Hematopoietic multipotent progenitor cell treated with erythropoietin and hydrocortisone succinate and interleukin-3 and kit ligand, for 6 days (in vitro differentiated cells): ENCODE data around the gene INPPL1.
"Not testable (repeated sequence)": the region's sequence is repeated elsewhere in the genome, so short reads cannot be mapped to it uniquely, and the experiment has no call there.

ENCODE experiments used
- DNase-seq: peaks from one replicate; pipeline ENCODE4 v3.0.0-alpha.2; 2015

INPPL1 gene

GRCh38 chr11:72224564-72225410 lies at the start of gene INPPL1:
INPPL1 (plus strand) TSS chr11:72224767; CDS start chr11:72224985, 218 bp downstream.
- peak; percentile 60 for DNase-seq

GRCh38 chr11:72177656-72178055 lies 46.9 kb upstream of the INPPL1 start:
- DNase-seq, result no peak

- no peak for DNase-seq
These were observed 45.3 kb upstream of the INPPL1 start for GRCh38 chr11:72179049-72179803.

GRCh38 chr11:72179804-72180396 lies 44.7 kb upstream of the INPPL1 start:
- no peak for DNase-seq

- not testable (repeated sequence) for DNase-seq
These were observed 43.5 kb upstream of the INPPL1 start for GRCh38 chr11:72180892-72181552.

GRCh38 chr11:72181553-72181958 lies 43.0 kb upstream of the INPPL1 start:
- peak; percentile 55 for DNase-seq

GRCh38 chr11:72188267-72188666 lies 36.3 kb upstream of the INPPL1 start:
- no peak for DNase-seq

- no peak for DNase-seq
These were observed 34.9 kb upstream of the INPPL1 start for GRCh38 chr11:72189455-72190250.

GRCh38 chr11:72190631-72191071 lies 33.9 kb upstream of the INPPL1 start:
- no peak for DNase-seq

- DNase-seq, result no peak
These were observed 32.6 kb upstream of the INPPL1 start, which contains the start of gene FOLR1 for GRCh38 chr11:72191961-72192381. FOLR1 (plus strand) TSS chr11:72192140; CDS start chr11:72192174, 34 bp downstream.

GRCh38 chr11:72195518-72196270 lies 28.9 kb upstream of the INPPL1 start:
- no peak for DNase-seq

GRCh38 chr11:72201445-72201844 lies 23.1 kb upstream of the INPPL1 start:
- DNase-seq, result not testable (repeated sequence)

GRCh38 chr11:72202571-72202970 lies 22.0 kb upstream of the INPPL1 start:
- no peak for DNase-seq

- DNase-seq, result no peak
These were observed 21.4 kb upstream of the INPPL1 start for GRCh38 chr11:72203163-72203562.

- no peak for DNase-seq
These were observed 19.7 kb upstream of the INPPL1 start for GRCh38 chr11:72204886-72205285.

GRCh38 chr11:72206794-72207193 lies 17.8 kb upstream of the INPPL1 start:
- not testable (repeated sequence) for DNase-seq

- DNase-seq, result no peak
These were observed 16.3 kb upstream of the INPPL1 start for GRCh38 chr11:72208281-72208680.

GRCh38 chr11:72209101-72209500 lies 15.5 kb upstream of the INPPL1 start:
- DNase-seq, result peak; percentile 29

GRCh38 chr11:72216638-72217037 lies 7.9 kb upstream of the INPPL1 start, which contains the start of gene FOLR2:
FOLR2 (plus strand) TSS chr11:72216794; CDS start chr11:72218585, 1,791 bp downstream.
- no peak for DNase-seq

- no peak for DNase-seq
These were observed 6.7 kb upstream of the INPPL1 start for GRCh38 chr11:72217841-72218240.

- DNase-seq, result no peak
These were observed 6.3 kb upstream of the INPPL1 start for GRCh38 chr11:72218251-72218745.
